CD4-positive, alpha-beta T cell (primary cell): ENCODE results near the gene TAF4. TPM values are rescaled to one million over a fixed set of nuclear protein-coding genes. Genes with fewer than 3 reads are reported as not detected.

ENCODE experiments used
- ATAC-seq: fragments of 200-7000 bp; cut with Tn5 transposase; one replicate; pipeline ENCODE4 v1.10.0; 2022; ENCODE audit warnings: mild to moderate bottlenecking; ENCODE audit not compliant: poor library complexity
- CTCF ChIA-PET: fragments of 350-600 bp; sonication (Branson Sonifier 250); formaldehyde crosslinking; loops from one replicate; lab custom pipeline; 2021; ENCODE audit warnings: antibody characterized with exemption, inconsistent platforms; lab: Charles Lee
- POLR2A ChIA-PET: fragments of 350-600 bp; sonication (Branson Sonifier 250); formaldehyde crosslinking; loops from one replicate; lab custom pipeline; 2021; ENCODE audit warnings: antibody characterized with exemption, inconsistent platforms; lab: Charles Lee
- DNase-seq, 14 experiments: peaks; one replicate each; pipeline ENCODE4 v3.0.0-alpha.2; 2013 to 2020; ENCODE audit warnings: mixed read lengths in 2 of 14
- H3K27ac ChIP-seq, 2 donors: one replicate each; pipeline versions ENCODE4 v1.5.1 to v1.7.0; 2013; ENCODE audit warnings: low read length in 2 of 2, low read depth in 1 of 2, mild to moderate bottlenecking in 1 of 2
- H3K27me3 ChIP-seq, 2 experiments: 1 replicate in 1 of 2; 2 replicates in 1 of 2; pipeline versions ENCODE4 v1.6.1 to v1.7.0; 2013; ENCODE audit warnings: low read length in 2 of 2, control low read depth in 1 of 2, mild to moderate bottlenecking in 1 of 2, moderate library complexity in 1 of 2; ENCODE audit not compliant: insufficient read depth in 2 of 2, control insufficient read depth in 1 of 2
- H3K36me3 ChIP-seq: one replicate; pipeline ENCODE4 v1.6.1; 2013; ENCODE audit warnings: low read length, control low read depth; ENCODE audit not compliant: insufficient read depth
- H3K4me1 ChIP-seq: one replicate; pipeline ENCODE4 v1.6.1; 2013; ENCODE audit warnings: low read length, control low read depth; ENCODE audit not compliant: insufficient read depth
- H3K4me3 ChIP-seq: one replicate; pipeline ENCODE4 v1.5.1; 2013; ENCODE audit warnings: mild to moderate bottlenecking, low read length, moderate library complexity
- H3K9me3 ChIP-seq, 2 experiments: 1 replicate in 1 of 2; 2 replicates in 1 of 2; pipeline versions ENCODE4 v1.6.1 to v1.7.0; 2013; ENCODE audit warnings: low read length in 2 of 2, mild to moderate bottlenecking in 2 of 2, control low read depth in 1 of 2, moderate library complexity in 1 of 2; ENCODE audit not compliant: control insufficient read depth in 1 of 2, insufficient read depth in 1 of 2
- H3K27ac Mint-ChIP-seq: one replicate; pipeline ENCODE4 v1.8.0; 2020; ENCODE audit warnings: mixed read lengths
- H3K27me3 Mint-ChIP-seq: one replicate; pipeline ENCODE4 v1.8.0; 2021; ENCODE audit warnings: mixed read lengths
- H3K36me3 Mint-ChIP-seq: one replicate; pipeline ENCODE4 v1.8.0; 2021; ENCODE audit warnings: low read depth, mixed read lengths
- H3K4me1 Mint-ChIP-seq: one replicate; pipeline ENCODE4 v1.8.0; 2021; ENCODE audit warnings: low read depth, mixed read lengths
- H3K4me3 Mint-ChIP-seq: one replicate; pipeline ENCODE4 v1.8.0; 2020; ENCODE audit warnings: mild to moderate bottlenecking, mixed read lengths
- H3K9me3 Mint-ChIP-seq: one replicate; pipeline ENCODE4 v1.8.0; 2020; ENCODE audit warnings: mixed read lengths
- intact Hi-C, 2 experiments: fragments of 100-400 bp; cut with DNase I in 1 of 2; cut with micrococcal nuclease in 1 of 2; formaldehyde crosslinking; loops; one replicate each; pipeline versions ENCODE4 v1.15.1 to v1.9.0; 2023 to 2025; cut with DNase I, micrococcal nuclease
- total RNA-seq, 174 experiments: library from RNA in 2 of 174; stranded (reverse) in 2 of 174; gene quantifications; one replicate each; pipeline ENCODE4 v1.2.3 and lab custom pipeline; 2021 to 2026
- TF ChIP-seq, protein P1 (sequence below): fragments of 200-600 bp; IDR thresholded peaks from one replicate; pipeline ENCODE4 v1.8.0; 2022; ENCODE audit warnings: antibody characterized with exemption, mild to moderate bottlenecking

The TAF4 gene
- total RNA-seq, 2 experiments from 2014 or later = 11.1 to 12.5 TPM

GRCh38 chr20:62097881-62098407 is 32.3 kb upstream of the TAF4 start:
- no peak overlapping the region for H3K4me3 Mint-ChIP-seq
- ChIA-PET CTCF (no interaction called here), POLR2A (no interaction called here)
- Histone ChIP-seq H3K4me1 (no peaks in the 10 kb centered on the region), H3K27me3 (peaks cover 0 to 5% of the 10 kb centered on the region in 2 experiments), H3K27ac (no peak overlapping the region), H3K4me3 (no peak overlapping the region), H3K9me3 (peaks cover 21 to 76% of the 10 kb centered on the region in 2 experiments), H3K36me3 (no peaks in the 10 kb centered on the region)
- H3K27me3 Mint-ChIP-seq = no peaks in the 10 kb centered on the region
- H3K36me3 Mint-ChIP-seq = peaks cover 28% of the 10 kb centered on the region
- intact Hi-C loops = no loop called here
- H3K9me3 Mint-ChIP-seq = peaks cover 7% of the 10 kb centered on the region
- no peak for DNase-seq
- H3K4me1 Mint-ChIP-seq = no peaks in the 10 kb centered on the region
- TF ChIP-seq, protein P1, sequence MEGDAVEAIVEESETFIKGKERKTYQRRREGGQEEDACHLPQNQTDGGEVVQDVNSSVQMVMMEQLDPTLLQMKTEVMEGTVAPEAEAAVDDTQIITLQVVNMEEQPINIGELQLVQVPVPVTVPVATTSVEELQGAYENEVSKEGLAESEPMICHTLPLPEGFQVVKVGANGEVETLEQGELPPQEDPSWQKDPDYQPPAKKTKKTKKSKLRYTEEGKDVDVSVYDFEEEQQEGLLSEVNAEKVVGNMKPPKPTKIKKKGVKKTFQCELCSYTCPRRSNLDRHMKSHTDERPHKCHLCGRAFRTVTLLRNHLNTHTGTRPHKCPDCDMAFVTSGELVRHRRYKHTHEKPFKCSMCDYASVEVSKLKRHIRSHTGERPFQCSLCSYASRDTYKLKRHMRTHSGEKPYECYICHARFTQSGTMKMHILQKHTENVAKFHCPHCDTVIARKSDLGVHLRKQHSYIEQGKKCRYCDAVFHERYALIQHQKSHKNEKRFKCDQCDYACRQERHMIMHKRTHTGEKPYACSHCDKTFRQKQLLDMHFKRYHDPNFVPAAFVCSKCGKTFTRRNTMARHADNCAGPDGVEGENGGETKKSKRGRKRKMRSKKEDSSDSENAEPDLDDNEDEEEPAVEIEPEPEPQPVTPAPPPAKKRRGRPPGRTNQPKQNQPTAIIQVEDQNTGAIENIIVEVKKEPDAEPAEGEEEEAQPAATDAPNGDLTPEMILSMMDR = no peak
- ATAC-seq = no peak
- H3K27ac Mint-ChIP-seq = no peak overlapping the region

DNA sequence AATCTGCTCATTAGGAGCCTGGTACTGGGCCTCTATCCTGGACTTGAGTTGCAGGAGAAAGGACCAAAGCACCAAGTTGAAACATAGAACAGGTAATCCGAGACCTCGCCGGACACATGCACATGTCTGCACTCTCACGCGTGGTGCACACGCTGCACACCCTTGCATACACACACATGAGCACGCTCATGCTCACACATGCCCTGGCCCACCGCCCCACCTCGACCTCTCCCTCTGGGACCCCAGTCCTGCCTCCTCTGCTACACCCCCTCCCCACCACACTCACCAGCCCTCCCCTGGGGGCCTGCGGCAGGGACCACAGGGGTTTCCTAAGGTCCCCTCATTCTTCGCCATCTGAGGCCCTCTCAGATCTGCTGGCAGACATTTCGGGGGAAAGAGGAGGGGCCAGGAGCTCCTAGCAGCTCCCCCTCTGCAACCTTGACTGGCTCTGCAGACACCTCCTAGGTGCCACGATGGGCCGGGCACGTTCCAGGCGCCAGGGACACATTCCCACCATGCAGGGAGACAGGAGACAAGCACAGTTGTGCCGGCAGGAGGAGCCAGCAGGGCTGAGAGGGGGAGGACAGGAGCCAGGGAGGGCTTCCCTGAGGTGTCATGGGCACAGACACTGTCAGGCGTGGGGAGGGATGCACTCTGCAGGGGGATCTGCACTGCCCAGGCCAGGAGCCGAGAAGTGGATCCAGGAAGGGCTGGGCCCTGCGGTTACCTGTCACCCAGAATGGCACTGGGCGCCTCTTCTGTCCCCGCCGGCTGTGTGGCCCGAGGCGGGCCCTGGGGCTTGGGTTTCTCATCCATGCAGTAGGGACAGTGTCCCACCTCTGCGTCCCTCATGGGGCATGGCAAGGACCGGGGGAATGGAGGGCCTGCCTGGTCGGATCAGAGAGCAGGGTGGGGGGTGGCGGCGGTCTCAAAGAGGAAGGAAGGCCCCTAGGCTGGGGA is 31.0 kb upstream of the TAF4 start:
- TF ChIP-seq, protein P1 = no peak
- Mint-ChIP-seq H3K27ac (no peak overlapping the region), H3K4me1 (no peaks in the 10 kb centered on the region), H3K4me3 (no peak overlapping the region), H3K9me3 (peaks cover 10% of the 10 kb centered on the region), H3K36me3 (peaks cover 24% of the 10 kb centered on the region), H3K27me3 (peaks cover 5% of the 10 kb centered on the region)
- intact Hi-C loops = no loop called here
- no peaks in the 10 kb centered on the region for H3K36me3 ChIP-seq
- no peak for ATAC-seq
- POLR2A ChIA-PET = no interaction called here
- H3K27me3 ChIP-seq = no peaks in the 10 kb centered on the region
- DNase-seq = no peak
- H3K9me3 ChIP-seq = peaks cover 12 to 66% of the 10 kb centered on the region in 2 experiments
- H3K4me3 ChIP-seq = no peak overlapping the region
- CTCF ChIA-PET = no interaction called here
- no peaks in the 10 kb centered on the region for H3K4me1 ChIP-seq
- no peak overlapping the region for H3K27ac ChIP-seq

GRCh38 chr20:62089393-62089792 is 23.7 kb upstream of the TAF4 start:
- intact Hi-C loops = no loop called here
- H3K4me3 ChIP-seq = no peak overlapping the region
- H3K27ac ChIP-seq = no peak overlapping the region
- H3K4me1 ChIP-seq = no peaks in the 10 kb centered on the region
- H3K27me3 Mint-ChIP-seq = peaks cover 11% of the 10 kb centered on the region
- ChIA-PET POLR2A (interaction anchor here (0.9 kb wide), 1 partner anchor 31 kb away, joined by 3 read pairs; no protein-coding TSS in a partner anchor), CTCF (no interaction called here)
- H3K36me3 Mint-ChIP-seq = peaks cover 4% of the 10 kb centered on the region
- DNase-seq (no peak), ATAC-seq (no peak)
- TF ChIP-seq, protein P1 = no peak
- no peaks in the 10 kb centered on the region for H3K4me1 Mint-ChIP-seq
- no peak overlapping the region for H3K27ac Mint-ChIP-seq
- H3K4me3 Mint-ChIP-seq = no peak overlapping the region
- H3K9me3 ChIP-seq = peaks cover 4 to 25% of the 10 kb centered on the region in 2 experiments
- H3K9me3 Mint-ChIP-seq = peaks cover 3% of the 10 kb centered on the region
- H3K27me3 ChIP-seq = peaks cover 0 to 2% of the 10 kb centered on the region in 2 experiments
- no peaks in the 10 kb centered on the region for H3K36me3 ChIP-seq
